HepG2 (cell line): ENCODE measurements around the gene ADAR. TPM values are rescaled to one million over a fixed set of nuclear protein-coding genes. Genes with fewer than 3 reads are reported as not detected.

Experiments
- ARNTL ChIP-seq: sonication (generic); formaldehyde crosslinking; IDR thresholded peaks from 2 replicates; pipeline ENCODE4 v1.4.0; 2020; ENCODE audit warnings: mild to moderate bottlenecking, missing genetic modification reagents
- CHCHD3 ChIP-seq: sonication (generic); formaldehyde crosslinking; IDR thresholded peaks from 2 replicates; pipeline ENCODE4 v1.8.0; 2022; ENCODE audit warnings: mild to moderate bottlenecking, missing genetic modification reagents, moderate library complexity
- CSRNP1 ChIP-seq: sonication (generic); formaldehyde crosslinking; IDR thresholded peaks from 2 replicates; pipeline ENCODE4 v1.8.1; 2023; ENCODE audit warnings: mild to moderate bottlenecking, missing genetic modification reagents
- DNMT1 ChIP-seq: sonication (generic); formaldehyde crosslinking; IDR thresholded peaks from 2 replicates; pipeline ENCODE4 v1.5.1; 2020; ENCODE audit warnings: mild to moderate bottlenecking, missing genetic modification reagents
- DPF2 ChIP-seq: sonication (generic); formaldehyde crosslinking; IDR thresholded peaks from 2 replicates; pipeline ENCODE4 v1.4.0; 2020; ENCODE audit warnings: mild to moderate bottlenecking, low read depth, missing genetic modification reagents, borderline replicate concordance
- ERF ChIP-seq: IDR thresholded peaks from 2 replicates; pipeline ENCODE4 v1.6.1; 2018; ENCODE audit warnings: missing biosample characterization, missing genetic modification reagents
- HNRNPUL1 ChIP-seq: fragments of 200-400 bp; formaldehyde crosslinking; IDR thresholded peaks from 2 replicates; pipeline ENCODE4 v1.6.1; 2017; ENCODE audit warnings: low read depth, mild to moderate bottlenecking, low read length, moderate library complexity
- IRX3 ChIP-seq: sonication (generic); formaldehyde crosslinking; IDR thresholded peaks from 2 replicates; pipeline ENCODE4 v1.8.1; 2023; ENCODE audit warnings: mild to moderate bottlenecking, low read depth, missing genetic modification reagents, borderline replicate concordance
- NFE2L1 ChIP-seq: sonication (generic); formaldehyde crosslinking; IDR thresholded peaks from 2 replicates; pipeline ENCODE4 v1.4.0; 2020; ENCODE audit warnings: missing genetic modification reagents, mild to moderate bottlenecking, borderline replicate concordance
- ONECUT2 ChIP-seq: sonication (generic); formaldehyde crosslinking; IDR thresholded peaks from 2 replicates; pipeline ENCODE4 v1.4.0; 2020; ENCODE audit warnings: missing genetic modification reagents
- PREB ChIP-seq: sonication (generic); formaldehyde crosslinking; IDR thresholded peaks from 2 replicates; pipeline ENCODE4 v1.4.0; 2020; ENCODE audit warnings: missing genetic modification reagents
- SNAPC2 ChIP-seq: sonication (generic); formaldehyde crosslinking; IDR thresholded peaks from 2 replicates; pipeline ENCODE4 v1.8.1; 2022; ENCODE audit warnings: mild to moderate bottlenecking, missing genetic modification reagents
- SNAPC4 ChIP-seq: sonication (generic); formaldehyde crosslinking; IDR thresholded peaks from 2 replicates; pipeline ENCODE4 v1.4.0; 2020; ENCODE audit warnings: mild to moderate bottlenecking, missing genetic modification reagents
- TEAD2 ChIP-seq: sonication (generic); formaldehyde crosslinking; IDR thresholded peaks from 2 replicates; pipeline ENCODE4 v1.9.0; 2021; ENCODE audit warnings: missing genetic modification reagents
- THAP8 ChIP-seq: sonication (generic); formaldehyde crosslinking; IDR thresholded peaks from 2 replicates; pipeline ENCODE4 v1.5.1; 2020; ENCODE audit warnings: missing genetic modification reagents, mild to moderate bottlenecking, borderline replicate concordance
- TP53 ChIP-seq: sonication (generic); formaldehyde crosslinking; conservative IDR thresholded peaks from 2 replicates; pipeline ENCODE4 v1.4.0; 2020; ENCODE audit warnings: missing genetic modification reagents
- ZNF12 ChIP-seq: sonication (generic); formaldehyde crosslinking; IDR thresholded peaks from 2 replicates; pipeline ENCODE4 v1.5.0; 2020; ENCODE audit warnings: missing genetic modification reagents
- ZNF383 ChIP-seq: sonication (generic); formaldehyde crosslinking; IDR thresholded peaks from 2 replicates; pipeline ENCODE4 v1.4.0; 2020; ENCODE audit warnings: missing genetic modification reagents, mild to moderate bottlenecking, borderline replicate concordance
- ZNF451 ChIP-seq: sonication (generic); formaldehyde crosslinking; IDR thresholded peaks from 2 replicates; pipeline ENCODE4 v1.5.0; 2020; ENCODE audit warnings: mild to moderate bottlenecking, missing genetic modification reagents
- ZNF740 ChIP-seq: sonication (generic); formaldehyde crosslinking; IDR thresholded peaks from 2 replicates; pipeline ENCODE4 v1.4.0; 2020; ENCODE audit warnings: missing genetic modification reagents
- ZSCAN12 ChIP-seq: sonication (generic); formaldehyde crosslinking; IDR thresholded peaks from 2 replicates; pipeline ENCODE4 v1.9.0; 2021; ENCODE audit warnings: mild to moderate bottlenecking, missing genetic modification reagents
- polyA plus RNA-seq, 8 experiments: library from polyadenylated mRNA; depleted of rRNA in 3 of 8; stranded (reverse) in 7 of 8; unstranded in 1 of 8; fragments of >200 nt; fragmentation: Illumina TruSeq in 4 of 8; extraction: Trizol in 4 of 8; gene quantifications; 2 replicates each; pipeline versions ENCODE4 v1.2.1 to v1.2.3, GENCODE V29; 2011 to 2016; ENCODE audit warnings: low read depth in 4 of 8, missing spikeins in 1 of 8, mixed read lengths in 1 of 8; ENCODE audit not compliant: insufficient read depth in 1 of 8
- total RNA-seq, 5 experiments: library from RNA; depleted of rRNA; stranded (reverse); fragments of >200 nt; fragmentation: Illumina TruSeq; extraction: Trizol; gene quantifications; 2 replicates each; pipeline ENCODE4 v1.2.3, GENCODE V29; 2016; ENCODE audit warnings: low read depth in 1 of 5

The ADAR gene
- total and polyA plus RNA-seq, 2 of the 13 experiments (the other 11 are each of a cell fraction or from before 2014, with no cell fraction given): 70.8 to 86.2 TPM

- TF ChIP-seq DPF2: no peak
- peak; percentile 90; the same call in 1 of the 2 replicates for TF ChIP-seq DNMT1 (CRISPR knock-in tag)
- TF ChIP-seq TEAD2 (CRISPR knock-in tag): no peak
- TF ChIP-seq TP53 (CRISPR knock-in tag): no peak
- no peak for TF ChIP-seq ZNF451 (CRISPR knock-in tag)
- no peak for TF ChIP-seq CHCHD3 (CRISPR knock-in tag)
- no peak for TF ChIP-seq THAP8
- TF ChIP-seq NFE2L1: no peak
- TF ChIP-seq ZSCAN12 (CRISPR knock-in tag): no peak
- TF ChIP-seq ZNF383 (CRISPR knock-in tag): no peak
- peak; percentile 36; the same call in 1 of the 2 replicates for TF ChIP-seq ERF (CRISPR knock-in tag)
- no peak for TF ChIP-seq ARNTL (CRISPR knock-in tag)
- TF ChIP-seq IRX3: 0 out of 2 replicates have a peak, but pooled peaks have one; percentile 33
- TF ChIP-seq ZNF12 (CRISPR knock-in tag): no peak
- TF ChIP-seq SNAPC4 (CRISPR knock-in tag): no peak
- TF ChIP-seq ONECUT2: no peak
- TF ChIP-seq ZNF740: no peak
- TF ChIP-seq CSRNP1 (CRISPR knock-in tag): no peak
- TF ChIP-seq SNAPC2: no peak; the same call in 1 of the 2 replicates
- TF ChIP-seq HNRNPUL1: no peak
- TF ChIP-seq PREB: no peak
Measured at GRCh38 chr1:154607609-154608396, at the start of gene ADAR (continued).
